Pancreas (tissue), 10 donors: ENCODE results near the gene EIF2B4. TPM values are rescaled to one million over a fixed set of nuclear protein-coding genes. Genes with fewer than 3 reads are reported as not detected.
"Not testable (repeated sequence)": the region's sequence is repeated elsewhere in the genome, so short reads cannot be mapped to it uniquely, and the experiment has no call there.

Experiments
- ATAC-seq, 4 donors: fragments of 200-7000 bp; cut with Tn5 transposase; one replicate each; pipeline versions ENCODE4 v1.8.0 to v1.9.1; 2020; ENCODE audit warnings: mild to moderate bottlenecking in 4 of 4, moderate library complexity in 4 of 4
- DNase-seq, 6 donors: peaks; one replicate each; pipeline ENCODE4 v3.0.0-alpha.2; 2020
- FAIRE-seq: peaks from 2 replicates; lab custom pipeline; 2012; peaks lifted over from hg19 to GRCh38; lab: Jason Lieb, UNC
- H3K27ac ChIP-seq, 4 donors: fragments of 200-600 bp; sonication (generic); 1 replicate in 3 of 4; 2 replicates in 1 of 4; pipeline versions ENCODE4 v1.5.0 to v1.8.0; 2020
- H3K27me3 ChIP-seq, 4 donors: fragments of 200-600 bp; one replicate each; pipeline ENCODE4 v1.8.0; 2021
- H3K36me3 ChIP-seq, 3 donors: fragments of 200-600 bp; sonication (generic) in 1 of 3; one replicate each; pipeline versions ENCODE4 v1.5.0 to v1.8.0; 2020 to 2021
- H3K4me1 ChIP-seq, 3 donors: fragments of 200-600 bp; one replicate each; pipeline ENCODE4 v1.8.0; 2021
- H3K4me3 ChIP-seq, 4 donors: fragments of 200-600 bp; sonication (generic) in 2 of 4; one replicate each; pipeline versions ENCODE4 v1.5.0 to v1.8.0; 2020 to 2021
- H3K9me3 ChIP-seq, 4 donors: fragments of 200-600 bp; one replicate each; pipeline ENCODE4 v1.8.0; 2021
- WGBS, 2 donors: extraction: QIAGEN DNeasy Blood & Tissue Kit; methylation state at CpG; one replicate each; pipeline ENCODE4 v1.1.7; 2013; 5-methylcytosine and 5-hydroxymethylcytosine counted together
- intact Hi-C, 3 donors: fragments of 100-400 bp; cut with DNase I; formaldehyde crosslinking; loops; one replicate each; pipeline versions ENCODE4 v1.11.1 to v1.14.2; 2022
- polyA plus RNA-seq, 2 donors: library from polyadenylated mRNA; stranded (reverse); fragments of 200-250 nt; gene quantifications; one replicate each; pipeline ENCODE4 v1.2.3, GENCODE V29; 2013
- total RNA-seq, 6 donors: library from RNA; stranded (reverse); fragmentation: NEBNext Ultra II Directional in 4 of 6; extraction: Animal tissue kit (Norgen Biotek cat#: 25700) in 4 of 6; gene quantifications; one replicate each; pipeline versions ENCODE4 v1.2.1 to v1.2.4, GENCODE V29; 2021 to 2023
- TF ChIP-seq, protein P1 (sequence below), 4 donors: fragments of 200-600 bp; sonication (generic) in 3 of 4; IDR thresholded peaks; one replicate each; pipeline versions ENCODE4 v1.5.0 to v1.8.0; 2021; ENCODE audit warnings: antibody characterized with exemption in 4 of 4
- donor health status: healthy with polysubstance abuse.
- donor health status: DM: no; HTN: no; CAD: no; lungs with moderate emphysema.
- donor health status: DM: no; HTN: no; CAD: no.
- donor health status: control.
- donor health status: control.
- donor health status: Bipolar disorder and iron deficiency.
- donor health status: DM: yes; HTN: yes; CAD: no.
- donor health status: DM: no; HTN: no; CAD: no.
- donor health status: DM: no; HTN: no; CAD: no.
- donor health status: DM: yes; HTN: yes; CAD: no.

The EIF2B4 gene
- total and polyA plus RNA-seq, 8 donors, result 24.1 to 98.1 (median 32.5) TPM

DNA sequence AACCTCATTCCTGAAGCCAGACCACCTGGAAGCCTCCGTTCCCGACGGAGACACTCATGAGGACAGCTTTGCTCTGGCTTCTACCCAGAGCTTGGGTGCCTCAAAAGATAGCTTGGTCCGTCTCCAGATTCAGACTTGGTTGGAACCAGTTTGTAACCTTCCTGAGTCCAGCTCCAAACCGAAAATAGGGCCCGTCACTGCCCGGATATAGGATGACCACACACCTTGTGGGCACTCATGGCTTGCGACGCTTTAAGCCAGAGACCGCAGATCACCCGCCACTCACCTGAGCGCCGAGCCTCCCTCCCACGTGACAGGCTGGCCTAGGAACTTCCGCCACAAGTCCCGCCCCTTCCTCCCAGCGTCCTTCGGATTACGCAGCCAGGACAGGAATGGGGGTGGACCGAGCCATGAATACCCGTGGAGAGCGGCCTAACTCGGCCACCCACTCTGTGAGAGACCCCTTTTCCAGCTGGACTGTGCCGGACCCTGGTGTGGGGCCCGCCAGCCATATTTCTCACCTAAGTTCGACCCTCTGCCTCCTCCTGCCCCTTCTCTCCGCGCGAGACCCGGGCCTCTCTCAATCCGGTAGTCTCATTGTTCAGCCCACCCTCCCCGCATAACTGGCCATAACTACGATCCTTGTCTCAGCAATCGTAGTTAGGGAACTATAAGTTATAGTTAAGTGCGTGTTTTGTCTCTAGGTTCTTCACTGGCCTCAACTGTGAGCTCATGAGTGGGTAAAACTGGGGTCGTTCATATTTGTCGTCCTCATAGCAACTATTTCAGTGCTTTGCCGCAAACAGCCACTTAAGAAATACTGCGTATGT, 47.2 kb downstream of the EIF2B4 start, which contains the start of gene MPV17:
TSS of gene MPV17 (minus strand) at position 332 of the 830 bp plus-strand sequence. CDS start 580 bp downstream, outside the sequence.
- DNase-seq (peak; percentile 91 to 97 (median 94)), ATAC-seq (peak; percentile 88 to 96 (median 96)), FAIRE-seq (no peak)
- Histone ChIP-seq H3K27ac (peak within 1 kb of the TSS; percentile 93 to 95 (median 94)), H3K27me3 (no peaks in the 10 kb centered on the region), H3K4me1 (peaks cover 8 to 26% (median 21%) of the 10 kb centered on the region in 3 donors), H3K36me3 (peaks cover 0 to 14% (median 0%) of the 10 kb centered on the region in 3 donors), H3K4me3 (peak within 1 kb of the TSS; percentile 71 to 82 (median 77)), H3K9me3 (no peaks in the 10 kb centered on the region)
- intact Hi-C loops, result no loop called here
- 0% methylated on average over 39 of the region's 39 CpGs for WGBS, 2 donors
- TF ChIP-seq, protein P1, sequence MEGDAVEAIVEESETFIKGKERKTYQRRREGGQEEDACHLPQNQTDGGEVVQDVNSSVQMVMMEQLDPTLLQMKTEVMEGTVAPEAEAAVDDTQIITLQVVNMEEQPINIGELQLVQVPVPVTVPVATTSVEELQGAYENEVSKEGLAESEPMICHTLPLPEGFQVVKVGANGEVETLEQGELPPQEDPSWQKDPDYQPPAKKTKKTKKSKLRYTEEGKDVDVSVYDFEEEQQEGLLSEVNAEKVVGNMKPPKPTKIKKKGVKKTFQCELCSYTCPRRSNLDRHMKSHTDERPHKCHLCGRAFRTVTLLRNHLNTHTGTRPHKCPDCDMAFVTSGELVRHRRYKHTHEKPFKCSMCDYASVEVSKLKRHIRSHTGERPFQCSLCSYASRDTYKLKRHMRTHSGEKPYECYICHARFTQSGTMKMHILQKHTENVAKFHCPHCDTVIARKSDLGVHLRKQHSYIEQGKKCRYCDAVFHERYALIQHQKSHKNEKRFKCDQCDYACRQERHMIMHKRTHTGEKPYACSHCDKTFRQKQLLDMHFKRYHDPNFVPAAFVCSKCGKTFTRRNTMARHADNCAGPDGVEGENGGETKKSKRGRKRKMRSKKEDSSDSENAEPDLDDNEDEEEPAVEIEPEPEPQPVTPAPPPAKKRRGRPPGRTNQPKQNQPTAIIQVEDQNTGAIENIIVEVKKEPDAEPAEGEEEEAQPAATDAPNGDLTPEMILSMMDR (IDR thresholded peaks at IDR 0.05), result no peak

DNA sequence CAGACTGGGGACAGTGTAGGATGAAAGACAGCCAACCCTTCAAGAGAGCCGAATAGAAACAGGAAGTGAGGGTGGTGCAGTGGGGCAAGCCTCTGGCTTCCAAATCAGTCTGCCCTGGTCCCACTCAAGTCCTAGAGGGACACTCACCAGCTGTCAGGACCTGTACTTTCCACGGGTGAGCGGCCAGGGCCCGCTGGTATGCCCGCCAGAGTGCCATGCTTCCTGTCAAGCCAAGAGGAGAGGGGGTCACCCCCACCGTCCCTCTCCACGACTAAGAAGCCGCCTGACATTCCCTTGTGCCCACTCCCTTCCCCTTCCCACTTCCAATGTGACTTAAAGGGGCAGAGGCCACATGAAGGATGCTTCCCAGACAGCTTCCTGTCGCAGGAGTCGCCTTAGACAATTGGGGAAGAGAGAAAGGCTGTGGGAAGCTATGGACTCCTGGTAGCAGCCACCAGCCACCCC, 47.8 kb downstream of the EIF2B4 start:
- no peaks in the 10 kb centered on the region for H3K27me3 ChIP-seq
- peak overlapping the region; percentile 71 to 82 (median 77) for H3K4me3 ChIP-seq
- TF ChIP-seq, protein P1 (IDR thresholded peaks at IDR 0.05), result no peak
- peak; percentile 4 to 36 (median 13) for ATAC-seq
- FAIRE-seq, result no peak
- H3K9me3 ChIP-seq, result no peaks in the 10 kb centered on the region
- H3K4me1 ChIP-seq, result peaks cover 9 to 29% (median 21%) of the 10 kb centered on the region in 3 donors
- WGBS, 2 donors, result 2 to 4% methylated on average over 9 to 10 of the region's 10 CpGs
- intact Hi-C loops, result no loop called here
- peak overlapping the region; percentile 93 to 95 (median 94) for H3K27ac ChIP-seq
- peak in 5 of 6 donors; percentile 32 to 66 (median 48) for DNase-seq
- peaks cover 0 to 10% (median 0%) of the 10 kb centered on the region in 3 donors for H3K36me3 ChIP-seq

DNA sequence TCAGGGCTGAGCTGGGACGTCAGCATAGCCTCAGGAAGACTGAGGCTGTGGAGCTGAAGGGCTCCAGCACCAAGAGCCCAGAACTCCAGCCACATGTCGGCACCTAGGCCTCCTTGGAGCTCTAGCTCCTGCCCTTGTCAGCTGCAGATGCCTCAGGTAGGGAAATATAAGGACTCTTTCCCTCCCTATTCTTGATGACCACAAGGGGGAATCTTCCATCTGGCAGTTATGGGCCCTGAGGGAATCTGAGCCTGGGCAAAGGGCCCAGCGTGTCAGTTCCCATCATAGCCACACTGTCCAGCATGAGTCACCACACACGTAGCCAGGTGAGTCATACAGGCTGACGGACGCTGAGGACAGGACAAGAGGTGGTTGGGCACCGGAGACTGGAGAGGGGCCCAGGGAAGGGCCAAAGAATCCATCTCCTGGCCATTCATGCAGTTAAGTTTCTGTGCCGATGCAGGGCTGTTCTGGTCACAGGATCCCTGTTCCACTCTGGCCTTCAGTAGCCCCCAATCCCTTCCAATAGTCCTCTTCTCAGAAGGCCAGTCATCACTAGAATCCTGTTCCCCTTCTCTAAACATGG, 49.1 kb downstream of the EIF2B4 start:
- 39 to 47% methylated on average over 8 of the region's 8 CpGs for WGBS, 2 donors
- Histone ChIP-seq H3K27ac (peak overlapping the region in 2 of 4 donors; percentile 44 to 94), H3K9me3 (no peaks in the 10 kb centered on the region), H3K4me3 (peak overlapping the region in 1 of 4 donors; percentile 71), H3K27me3 (no peaks in the 10 kb centered on the region), H3K36me3 (peaks cover 0 to 5% (median 0%) of the 10 kb centered on the region in 3 donors), H3K4me1 (peaks cover 15 to 34% (median 26%) of the 10 kb centered on the region in 3 donors)
- TF ChIP-seq, protein P1 (IDR thresholded peaks at IDR 0.05), result peak in 2 of 4 donors; percentile 6 to 34
- peak; percentile 75 to 92 (median 86) for DNase-seq
- intact Hi-C loops, result no loop called here
- ATAC-seq, result peak; percentile 63 to 82 (median 68)
- no peak for FAIRE-seq

DNA sequence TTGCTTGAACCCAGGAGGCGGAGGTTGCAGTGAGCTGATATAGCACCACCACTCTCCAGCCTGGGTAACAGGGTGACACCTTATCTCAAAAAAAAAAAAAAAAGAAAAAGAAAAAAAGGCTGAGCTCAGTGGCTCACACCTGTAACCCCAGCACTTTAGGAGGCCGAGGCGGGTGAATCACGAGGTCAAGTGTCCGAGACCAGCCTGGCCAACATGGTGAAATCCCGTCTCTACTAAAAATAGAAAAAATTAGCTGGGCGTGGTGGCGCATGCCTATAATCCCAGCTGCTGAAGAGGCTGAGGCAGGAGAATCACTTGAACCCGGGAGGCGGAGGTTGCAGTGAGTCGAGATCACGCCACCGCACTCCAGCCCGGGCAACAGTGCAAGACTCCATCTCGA, 50.3 kb downstream of the EIF2B4 start:
- H3K27me3 ChIP-seq, DNase-seq, ATAC-seq, H3K9me3 ChIP-seq, H3K27ac ChIP-seq, intact Hi-C loops, H3K4me3 ChIP-seq, H3K36me3 ChIP-seq, FAIRE-seq: not testable (repeated sequence)
- H3K4me1 ChIP-seq, result peaks cover 15 to 34% (median 26%) of the 10 kb centered on the region in 3 donors
- WGBS, 2 donors, result 92 to 97% methylated on average over 15 of the region's 15 CpGs
